HG03039 (cell line): ENCODE data around the gene PDZD7.
A peak's percentile ranks its signal among the peaks of the same experiment; 100 is the strongest.

Experiments used
- ATAC-seq: cut with Tn5 transposase; IDR thresholded peaks from one replicate; pipeline ENCODE4 v1.9.1; 2021; ENCODE audit warnings: mild to moderate bottlenecking, moderate library complexity; ENCODE audit not compliant: unreplicated experiment

PDZD7 gene

GRCh38 chr10:101005361-101005760, 25.6 kb downstream of the PDZD7 start:
- no peak for ATAC-seq

GRCh38 chr10:101003639-101004206, 27.2 kb downstream of the PDZD7 start:
- no peak for ATAC-seq

DNA sequence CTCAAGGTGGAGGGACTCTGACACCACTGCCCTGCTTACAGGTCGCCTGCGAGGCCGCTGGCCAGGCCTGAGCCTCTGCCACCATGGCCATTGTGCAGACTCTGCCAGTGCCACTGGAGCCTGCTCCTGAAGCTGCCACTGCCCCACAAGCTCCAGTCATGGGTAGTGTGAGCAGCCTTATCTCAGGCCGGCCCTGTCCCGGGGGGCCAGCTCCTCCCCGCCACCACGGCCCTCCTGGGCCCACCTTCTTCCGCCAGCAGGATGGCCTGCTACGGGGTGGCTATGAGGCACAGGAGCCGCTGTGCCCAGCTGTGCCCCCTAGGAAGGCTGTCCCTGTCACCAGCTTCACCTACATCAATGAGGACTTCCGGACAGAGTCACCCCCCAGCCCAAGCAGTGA, 28.5 kb downstream of the PDZD7 start:
- ATAC-seq: no peak

DNA sequence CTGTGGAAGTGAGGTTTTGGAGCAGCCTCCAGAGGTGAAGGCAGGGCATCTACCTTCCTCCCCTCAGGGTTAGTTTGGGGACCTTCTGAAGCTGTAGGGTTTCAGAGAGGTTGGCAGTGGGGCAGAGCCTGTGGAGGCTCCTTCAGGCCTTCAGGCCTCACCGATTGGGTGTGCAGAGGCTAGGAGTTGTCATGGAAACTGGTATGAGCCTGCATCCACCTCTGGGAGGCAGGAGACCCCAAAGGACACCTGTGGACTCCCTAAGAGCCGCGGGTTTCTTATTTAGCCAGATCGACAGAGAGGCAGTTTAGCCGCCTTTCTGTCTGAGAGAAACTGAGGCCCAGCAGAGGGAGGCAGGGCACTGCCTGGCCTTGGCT, 29.3 kb downstream of the PDZD7 start:
- ATAC-seq: no peak

DNA sequence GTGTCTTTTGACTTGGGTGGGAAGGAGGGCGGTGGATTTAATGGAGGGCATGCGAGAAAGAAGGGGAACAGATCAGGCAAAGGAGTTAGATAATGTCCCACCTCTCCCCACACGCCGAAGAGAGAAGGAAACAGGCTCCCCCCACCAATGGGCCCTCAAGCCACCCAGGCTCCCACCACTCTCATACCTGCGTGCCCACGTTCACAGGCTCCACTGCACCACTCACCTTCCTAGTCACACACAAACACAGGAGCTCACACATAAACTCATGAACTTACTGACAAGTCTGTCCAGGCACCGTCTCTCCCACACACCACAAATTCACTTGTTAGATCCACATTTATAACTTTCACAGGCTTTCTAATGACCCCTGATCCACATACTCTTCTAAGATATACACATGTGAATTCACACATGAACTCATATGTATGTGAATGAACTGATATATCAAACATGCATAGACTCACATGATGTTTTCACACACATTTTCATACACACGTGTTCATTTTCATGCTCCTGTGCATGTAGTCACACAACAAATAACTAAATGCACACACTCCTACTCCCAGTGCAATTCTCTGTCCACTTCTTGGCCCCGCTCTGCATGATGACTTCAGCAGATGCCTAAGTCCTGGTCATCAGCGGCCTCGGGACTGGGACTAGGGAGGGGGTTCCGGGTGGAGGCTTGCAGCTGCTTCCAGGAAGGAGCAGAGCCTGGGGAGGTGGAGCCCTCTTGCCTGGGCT, 29.8 kb downstream of the PDZD7 start:
- ATAC-seq: no peak

DNA sequence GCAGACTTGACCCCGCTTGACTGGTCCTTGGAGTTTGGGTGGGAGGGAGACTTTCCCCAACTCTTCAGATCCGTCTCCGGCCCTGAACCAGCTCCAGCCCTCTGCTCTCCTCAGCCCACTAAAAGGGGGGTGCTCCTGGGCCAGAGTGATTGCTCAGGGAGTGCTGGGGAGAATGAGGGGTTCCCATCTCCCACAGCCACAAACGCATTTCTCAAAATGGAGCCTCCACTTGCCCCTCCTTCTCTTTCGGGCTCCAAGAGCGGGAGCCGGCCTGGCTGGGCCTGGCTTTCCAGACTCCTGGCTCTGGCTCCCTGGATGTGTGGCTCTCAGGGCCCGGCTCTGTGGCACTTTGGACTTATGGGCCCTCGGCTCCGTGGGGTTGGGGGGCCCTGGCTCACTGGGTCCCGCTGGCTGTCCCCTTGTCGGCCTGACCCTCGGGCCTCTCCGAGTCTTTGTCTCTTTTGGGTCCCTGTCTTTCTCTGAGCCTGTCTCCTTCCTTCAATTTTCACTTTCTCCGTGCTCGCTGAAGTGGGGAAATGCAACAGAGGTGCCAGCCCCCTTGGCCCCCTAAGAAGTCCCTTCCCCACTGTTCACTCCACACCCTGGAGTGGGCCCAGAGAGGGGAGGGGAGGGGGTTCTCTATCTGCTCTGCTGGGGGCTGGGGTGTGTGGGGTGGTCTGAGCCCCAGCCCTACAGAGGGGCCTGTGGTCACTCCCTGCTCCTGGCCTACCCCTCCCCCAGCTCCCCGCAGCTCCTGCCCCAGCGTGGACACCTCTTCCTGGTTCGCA, 30.6 kb downstream of the PDZD7 start:
- ATAC-seq: no peak

DNA sequence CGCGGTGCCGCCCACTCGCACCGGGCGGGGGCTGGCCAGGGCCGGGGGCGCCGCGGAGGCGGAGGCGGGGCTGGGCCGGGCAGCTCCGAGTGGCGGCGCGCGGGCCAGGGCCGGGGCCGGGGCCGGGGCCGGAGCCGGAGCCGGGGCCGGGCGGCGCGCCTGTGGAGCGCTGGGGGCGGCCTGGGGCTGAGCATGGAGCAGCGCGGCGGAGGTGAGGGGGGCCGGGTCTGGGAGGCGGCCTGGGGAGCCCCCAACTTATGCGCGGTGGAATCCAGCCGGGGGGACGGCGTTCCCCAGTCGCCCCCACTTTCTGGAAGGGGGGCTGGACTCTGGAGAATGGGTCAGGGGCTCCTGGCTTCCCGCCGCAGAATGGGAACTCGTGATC, 31.2 kb downstream of the PDZD7 start, which contains the start of gene LZTS2:
Gene LZTS2 (plus strand): TSS at position 67 of the 385 bp plus-strand sequence. CDS start 2,731 bp downstream, outside the sequence.
- ATAC-seq: no peak

- peak; percentile 32 for ATAC-seq
Observed at GRCh38 chr10:100998991-100999741, 31.8 kb downstream of the PDZD7 start.

GRCh38 chr10:100998183-100998990, 32.5 kb downstream of the PDZD7 start:
- ATAC-seq: peak; percentile 16

GRCh38 chr10:100997360-100998182, 33.4 kb downstream of the PDZD7 start:
- peak; percentile 37 for ATAC-seq

DNA sequence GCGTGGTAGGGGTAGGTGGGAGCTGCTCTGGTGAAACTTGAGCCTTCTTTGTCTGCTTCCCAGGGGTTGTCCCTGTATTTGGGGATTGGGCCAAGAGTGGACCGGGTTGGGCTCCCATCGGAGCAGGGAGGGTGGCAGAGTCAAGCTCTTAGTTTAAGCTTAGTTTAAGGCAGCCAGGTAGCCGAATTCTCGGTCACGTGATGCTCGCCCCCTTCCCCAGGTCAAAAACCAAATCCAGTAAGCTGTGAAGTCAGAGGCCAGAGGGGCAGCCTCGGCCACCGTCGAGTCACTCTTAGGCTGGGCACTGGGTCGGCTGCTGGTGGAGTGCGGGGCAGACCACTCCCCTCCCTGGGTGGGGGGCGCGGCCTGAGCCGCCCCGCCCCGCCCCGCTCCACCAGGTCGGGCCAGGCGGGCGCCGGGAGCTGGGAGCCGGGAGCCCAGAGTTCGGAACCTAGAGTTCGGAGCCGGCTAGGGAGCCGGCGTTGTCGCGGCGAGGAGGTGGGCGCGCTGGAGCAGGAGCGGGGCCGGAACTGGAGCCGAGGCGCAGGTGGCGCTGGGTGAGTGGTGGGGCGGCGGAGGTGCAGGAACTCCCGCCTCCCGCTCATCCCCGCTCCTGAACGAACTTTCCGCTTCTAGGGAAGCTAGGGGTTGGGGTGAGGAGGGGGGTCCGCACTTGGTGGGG, 34.1 kb downstream of the PDZD7 start:
- ATAC-seq: no peak

DNA sequence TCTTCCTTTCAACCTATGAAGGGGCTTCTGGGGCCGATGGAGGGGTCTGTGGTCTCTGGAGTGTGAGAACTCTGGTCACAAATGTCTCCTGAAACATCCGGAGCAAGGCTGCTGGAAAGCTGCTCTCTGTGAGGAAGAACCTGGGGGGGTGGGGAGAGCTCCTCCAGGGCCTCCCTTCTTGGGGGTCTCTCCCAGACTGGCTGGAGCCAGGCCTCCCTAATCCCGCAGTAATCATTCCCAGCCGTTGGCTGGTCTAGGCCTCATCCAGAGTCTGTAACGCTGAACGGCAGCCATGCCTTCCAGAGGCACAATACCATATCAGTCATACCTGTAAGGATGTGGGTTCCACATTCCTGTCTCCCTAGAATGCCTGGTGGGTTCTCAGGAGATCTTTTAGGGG, 35.7 kb downstream of the PDZD7 start:
- no peak for ATAC-seq

- ATAC-seq: no peak
Observed at GRCh38 chr10:100993986-100994708, 36.8 kb downstream of the PDZD7 start.

DNA sequence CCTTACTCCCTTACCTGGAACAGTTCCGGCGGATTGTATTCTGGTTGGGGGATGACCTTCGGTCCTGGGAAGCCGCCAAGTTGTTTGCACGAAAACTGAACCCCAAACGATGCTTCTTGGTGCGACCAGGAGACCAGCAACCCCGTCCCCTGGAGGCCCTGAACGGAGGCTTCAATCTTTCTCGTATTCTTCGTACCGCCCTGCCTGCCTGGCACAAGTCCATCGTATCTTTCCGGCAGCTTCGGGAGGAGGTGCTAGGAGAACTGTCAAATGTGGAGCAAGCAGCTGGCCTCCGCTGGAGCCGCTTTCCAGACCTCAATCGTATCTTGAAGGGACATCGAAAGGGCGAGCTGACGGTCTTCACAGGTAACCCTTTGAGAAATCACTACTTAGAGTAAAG, 41.8 kb downstream of the PDZD7 start:
- ATAC-seq: no peak

- no peak for ATAC-seq
Observed at GRCh38 chr10:100988166-100988565, 42.8 kb downstream of the PDZD7 start.

DNA sequence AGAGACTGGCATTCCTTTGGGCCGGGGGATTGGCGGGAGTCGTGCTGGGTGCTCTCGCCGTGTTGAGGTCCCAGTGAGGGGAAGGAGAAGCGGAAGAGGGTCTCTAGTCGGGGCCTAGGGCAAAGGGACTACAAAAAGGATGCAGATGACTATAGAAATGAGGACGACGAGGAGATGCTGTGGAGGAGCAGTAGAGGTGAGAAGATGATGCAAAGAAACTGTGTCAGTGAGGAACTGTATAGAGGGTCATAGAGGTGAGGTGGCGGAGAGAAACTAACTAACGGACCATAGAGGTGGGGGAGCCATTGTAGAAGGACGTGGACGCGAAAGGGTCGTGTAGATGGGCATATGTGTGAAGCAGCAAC, 43.3 kb downstream of the PDZD7 start:
- ATAC-seq: no peak

- ATAC-seq: peak; percentile 79
Observed at GRCh38 chr10:100986952-100987684, 43.8 kb downstream of the PDZD7 start, which contains the start of the genes MRPL43 and TWNK. Gene MRPL43, minus strand, starts transcription at chr10:100987497. Its CDS starts 54 bp downstream, at chr10:100987443. Gene TWNK, plus strand, starts transcription at chr10:100987543. Its CDS starts 668 bp downstream, at chr10:100988211.

GRCh38 chr10:100986623-100986951, 44.3 kb downstream of the PDZD7 start:
- no peak for ATAC-seq
